ENCODE measurements around the gene SNAPC3.

DNA sequence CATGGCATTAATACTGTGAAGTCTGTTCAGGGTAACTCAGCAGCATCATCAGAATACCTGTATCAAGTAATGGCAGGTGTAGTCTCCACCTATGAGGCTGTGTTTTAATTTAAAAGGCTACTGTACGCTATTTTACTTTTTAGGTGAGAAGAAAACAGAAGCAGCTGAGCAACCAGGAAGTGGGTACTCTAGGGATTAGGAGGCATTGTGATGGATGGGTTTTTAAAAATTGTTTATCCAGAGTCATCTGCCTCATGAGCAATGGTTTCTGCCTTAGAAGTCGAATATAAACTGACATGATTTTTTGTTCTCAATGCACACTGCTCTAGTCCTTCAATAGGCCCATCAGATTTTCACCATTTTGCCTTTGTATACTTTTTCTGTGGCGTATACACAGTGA, 45.5 kb downstream of the SNAPC3 start:
- TF ChIP-seq, protein P1, sequence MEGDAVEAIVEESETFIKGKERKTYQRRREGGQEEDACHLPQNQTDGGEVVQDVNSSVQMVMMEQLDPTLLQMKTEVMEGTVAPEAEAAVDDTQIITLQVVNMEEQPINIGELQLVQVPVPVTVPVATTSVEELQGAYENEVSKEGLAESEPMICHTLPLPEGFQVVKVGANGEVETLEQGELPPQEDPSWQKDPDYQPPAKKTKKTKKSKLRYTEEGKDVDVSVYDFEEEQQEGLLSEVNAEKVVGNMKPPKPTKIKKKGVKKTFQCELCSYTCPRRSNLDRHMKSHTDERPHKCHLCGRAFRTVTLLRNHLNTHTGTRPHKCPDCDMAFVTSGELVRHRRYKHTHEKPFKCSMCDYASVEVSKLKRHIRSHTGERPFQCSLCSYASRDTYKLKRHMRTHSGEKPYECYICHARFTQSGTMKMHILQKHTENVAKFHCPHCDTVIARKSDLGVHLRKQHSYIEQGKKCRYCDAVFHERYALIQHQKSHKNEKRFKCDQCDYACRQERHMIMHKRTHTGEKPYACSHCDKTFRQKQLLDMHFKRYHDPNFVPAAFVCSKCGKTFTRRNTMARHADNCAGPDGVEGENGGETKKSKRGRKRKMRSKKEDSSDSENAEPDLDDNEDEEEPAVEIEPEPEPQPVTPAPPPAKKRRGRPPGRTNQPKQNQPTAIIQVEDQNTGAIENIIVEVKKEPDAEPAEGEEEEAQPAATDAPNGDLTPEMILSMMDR (IDR thresholded peaks at IDR 0.05), result no peak
- no peak for TF ChIP-seq EP300 (IDR thresholded peaks at IDR 0.05)
- no peak for TF ChIP-seq POLR2A (IDR thresholded peaks at IDR 0.05)

All from stomach (tissue), 4 donors.